Cerebellar nuclear complex (tissue), 1 donor: Measurements from ENCODE around the gene SLC24A3.

Experiments
- DNase-seq, 2 experiments: peaks; one replicate each; lab custom pipeline; 2025; lab: John Stamatoyannopoulos, UW

The SLC24A3 gene

GRCh38 chr20:19549896-19550295 lies 337.5 kb downstream of the SLC24A3 start:
- DNase-seq, result no peak

DNA sequence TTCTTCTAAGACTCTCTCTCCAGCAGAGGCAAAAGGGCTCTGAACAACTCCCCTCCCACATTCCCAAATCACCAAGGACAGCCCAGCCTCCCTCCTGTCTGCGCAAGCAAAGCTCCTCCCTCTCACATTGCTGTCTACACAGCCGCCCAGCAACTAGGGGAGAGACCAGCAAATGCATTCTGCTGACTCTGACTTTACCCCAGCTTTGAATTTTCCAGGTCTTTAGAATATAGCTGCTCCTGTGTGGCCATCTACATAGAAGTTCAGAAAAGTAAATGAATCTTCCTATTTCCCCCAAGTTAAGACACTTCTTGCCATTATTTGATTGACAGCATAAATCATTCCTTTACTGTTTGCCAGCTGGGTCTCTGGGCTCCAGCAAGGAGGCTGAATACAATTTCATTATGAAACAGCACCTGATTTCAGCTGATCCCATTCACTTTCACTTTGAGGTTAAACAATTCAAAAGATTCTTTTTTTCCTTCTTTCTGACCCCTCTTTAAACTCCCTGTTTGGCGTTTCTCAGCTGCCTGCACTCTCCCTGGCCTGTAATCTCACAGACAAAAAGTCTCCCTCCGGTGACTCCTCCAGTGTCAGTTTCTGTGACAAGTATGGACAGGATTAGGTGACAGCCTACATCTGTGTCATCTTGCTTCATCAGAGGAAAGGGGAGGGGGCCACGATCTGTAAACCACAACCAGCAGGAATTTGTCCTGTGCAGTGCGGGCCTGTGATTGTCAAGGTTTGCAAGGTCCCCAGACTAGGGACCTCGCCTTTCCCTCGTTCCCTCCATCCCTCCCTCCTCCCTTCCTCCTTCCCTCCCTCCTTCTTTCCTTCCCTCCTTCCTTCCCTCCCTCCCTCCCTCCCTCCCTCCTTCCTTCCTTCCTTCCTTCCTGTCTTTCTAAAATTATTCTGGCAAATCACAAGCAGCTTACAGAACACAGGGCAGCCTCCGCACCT lies 340.1 kb downstream of the SLC24A3 start:
- DNase-seq, result no peak

GRCh38 chr20:19554666-19555065 lies 342.2 kb downstream of the SLC24A3 start:
- DNase-seq, result no peak

DNA sequence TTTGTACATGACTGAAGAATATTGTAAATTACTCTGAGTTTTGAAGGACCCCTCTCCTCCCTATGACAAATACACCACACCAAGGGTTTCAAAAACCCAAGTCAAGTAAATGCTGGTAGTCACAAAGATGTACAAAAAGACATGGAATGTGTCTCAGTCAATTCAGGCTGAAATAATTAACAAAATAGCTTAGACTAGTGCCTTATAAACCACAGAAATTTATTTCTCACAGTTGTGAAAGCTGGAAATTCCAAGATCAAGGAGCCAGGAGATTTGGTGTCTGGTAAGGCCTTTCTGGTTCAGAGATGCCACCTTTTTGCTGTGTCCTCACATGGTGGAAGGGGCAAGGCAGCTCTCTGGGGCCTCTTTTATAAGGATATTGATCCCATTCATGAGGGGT lies 343.3 kb downstream of the SLC24A3 start:
- DNase-seq, result no peak

GRCh38 chr20:19557291-19557690 lies 344.8 kb downstream of the SLC24A3 start:
- DNase-seq, result no peak

DNA sequence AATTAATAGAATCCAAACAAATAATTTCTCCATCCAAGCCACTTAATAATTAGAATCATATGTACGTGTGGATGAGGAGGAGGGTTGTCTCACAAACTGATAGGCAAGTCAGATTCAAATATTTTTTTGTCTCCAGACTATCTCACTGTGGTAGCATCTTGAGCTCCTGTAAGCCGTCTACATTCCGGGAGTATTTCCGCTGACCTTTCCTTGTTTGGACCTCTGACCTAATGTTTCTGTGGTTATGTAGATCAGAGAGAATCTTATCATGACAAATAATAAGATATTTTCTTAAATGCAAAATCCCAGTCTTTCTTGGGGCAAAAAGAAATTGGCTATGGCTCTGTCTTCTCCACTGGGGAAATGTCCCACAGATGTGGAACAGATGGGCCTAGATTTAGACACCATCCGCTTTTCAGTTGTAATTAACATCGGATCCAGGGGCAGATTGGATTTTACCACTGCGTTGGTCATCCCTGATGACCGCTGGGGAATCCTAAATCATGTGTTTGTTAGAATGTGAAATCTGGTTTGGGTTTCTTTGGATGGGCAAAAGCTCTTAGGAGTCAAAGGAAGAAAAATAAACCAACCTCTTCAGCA lies 348.5 kb downstream of the SLC24A3 start:
- no peak for DNase-seq

DNA sequence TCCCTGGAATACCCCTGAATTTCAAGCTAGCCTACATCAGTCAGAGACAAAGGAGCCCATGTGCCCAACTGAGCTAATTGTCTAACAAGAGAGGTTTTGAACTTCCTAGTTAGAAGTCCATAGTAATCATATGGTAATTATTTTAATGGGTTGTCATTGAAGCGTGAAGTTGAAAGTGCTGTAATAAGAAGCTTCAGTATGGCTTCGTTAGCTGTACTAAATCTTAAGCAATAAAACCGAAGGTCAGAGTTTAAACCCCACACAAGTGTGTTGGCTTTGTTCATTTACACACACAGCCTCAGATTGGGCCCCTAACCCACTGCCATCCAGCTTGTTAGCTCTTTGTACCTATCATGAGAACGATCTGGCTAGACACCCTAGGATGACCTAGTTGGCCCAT lies 350.0 kb downstream of the SLC24A3 start:
- no peak for DNase-seq

GRCh38 chr20:19564261-19564660 lies 351.8 kb downstream of the SLC24A3 start:
- no peak for DNase-seq

DNA sequence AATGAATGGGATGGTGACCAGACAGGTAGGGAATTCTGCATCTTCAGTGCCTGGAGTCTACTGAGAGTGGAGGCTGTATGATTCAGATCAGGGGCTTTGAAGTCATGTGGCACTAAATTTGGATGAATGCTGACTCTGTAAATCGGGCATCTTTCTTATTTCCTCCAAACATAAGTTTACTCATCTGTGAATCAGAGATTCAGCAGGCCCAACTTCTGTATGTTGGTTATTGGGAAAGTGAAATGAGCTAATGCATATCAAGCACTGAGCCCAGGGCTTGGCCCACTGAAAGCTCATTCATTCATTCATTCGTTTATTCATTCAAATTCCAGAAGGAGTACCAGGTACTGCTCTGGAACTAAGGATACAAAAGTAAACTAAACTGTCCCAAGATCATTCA lies 353.3 kb downstream of the SLC24A3 start:
- DNase-seq, result no peak

DNA sequence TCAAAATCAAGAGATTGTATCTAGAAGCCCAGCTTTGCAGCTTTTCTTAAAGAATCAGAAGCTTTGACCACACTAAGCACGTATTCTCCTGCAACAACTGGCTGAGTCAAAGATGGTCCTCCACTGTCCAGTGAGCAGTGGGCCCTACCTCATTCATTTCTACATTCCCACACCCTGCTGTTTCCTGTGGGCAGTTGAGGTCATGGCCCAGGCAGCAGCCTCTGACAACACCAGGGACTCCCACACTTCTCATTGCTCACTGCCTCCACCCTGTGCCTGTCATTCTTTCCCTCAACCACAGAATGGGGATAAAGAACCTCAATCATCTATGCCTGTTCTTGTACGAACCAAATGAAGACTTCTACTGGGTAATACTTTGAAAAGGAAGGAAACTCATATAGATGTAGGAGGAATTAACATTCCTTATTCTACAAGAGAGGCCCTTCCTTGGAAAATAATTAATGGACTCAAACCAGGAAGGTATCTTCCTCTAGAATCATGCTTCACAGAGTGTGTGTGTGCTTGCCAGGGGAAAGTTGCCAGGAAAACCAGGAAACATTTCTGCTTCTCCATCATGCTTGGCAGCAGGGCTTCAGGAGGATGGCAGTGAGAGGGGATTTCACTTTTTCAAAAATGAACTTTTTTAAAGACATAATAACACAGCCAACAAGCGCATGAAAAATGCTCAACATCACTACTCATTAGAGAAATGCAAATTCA lies 353.9 kb downstream of the SLC24A3 start:
- DNase-seq, result no peak

DNA sequence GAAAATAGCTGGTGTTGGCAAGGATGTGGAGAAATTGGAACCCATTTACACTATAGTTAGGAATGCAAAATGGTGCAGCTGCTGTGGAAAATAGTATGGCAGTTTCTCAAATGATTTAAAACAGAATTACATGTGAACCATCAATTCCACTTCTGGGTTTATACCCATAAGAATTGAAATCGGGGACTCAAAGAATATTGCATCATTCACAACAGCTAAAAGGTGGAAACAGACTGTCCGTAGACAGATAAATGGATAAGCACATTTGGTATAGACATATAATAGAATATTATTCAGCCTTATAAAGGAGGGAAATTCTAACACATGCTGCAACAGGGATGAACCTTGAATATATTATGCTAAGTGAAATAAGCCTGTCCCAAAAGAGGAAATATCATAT lies 355.7 kb downstream of the SLC24A3 start:
- DNase-seq, result no peak

- no peak for DNase-seq
Measured at GRCh38 chr20:19571996-19572395, 359.6 kb downstream of the SLC24A3 start.

DNA sequence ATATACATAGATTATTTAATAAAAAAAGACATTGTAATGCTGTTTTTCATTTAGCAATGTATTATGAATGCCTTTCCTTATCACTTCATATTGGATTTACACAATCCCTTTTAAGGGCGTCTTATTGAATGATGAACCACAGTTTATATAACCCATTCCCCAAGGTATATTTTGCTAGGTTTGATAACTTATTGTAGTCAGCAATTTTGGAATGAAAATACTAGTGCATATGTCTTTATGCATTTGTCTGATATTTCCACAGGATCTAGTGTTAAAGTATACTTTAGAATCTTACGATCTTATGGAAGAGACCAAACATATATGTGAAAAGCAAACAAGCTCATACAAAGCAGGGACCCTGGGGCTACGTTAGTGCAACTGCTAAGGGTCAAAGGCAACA lies 365.2 kb downstream of the SLC24A3 start:
- DNase-seq, result no peak

DNA sequence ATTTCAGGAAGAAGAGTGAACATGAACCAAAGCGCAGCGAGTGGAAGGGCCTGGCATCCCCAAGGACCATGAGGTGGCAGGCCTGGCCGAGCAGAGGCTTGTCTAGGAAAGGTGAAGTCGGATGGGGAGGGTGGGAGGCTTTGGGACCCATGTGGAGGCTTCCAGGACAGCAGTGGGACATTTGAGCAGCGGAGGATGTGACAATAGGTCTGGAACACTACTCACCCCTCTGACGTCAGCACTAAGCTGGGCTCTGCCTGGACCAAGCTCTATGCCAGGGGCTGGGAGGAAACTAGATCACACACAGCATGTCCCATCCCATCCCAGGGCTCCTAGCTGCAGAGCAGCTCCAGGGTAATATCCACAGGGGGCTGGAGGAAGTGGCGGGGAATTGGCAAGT lies 370.3 kb downstream of the SLC24A3 start:
- no peak for DNase-seq

DNA sequence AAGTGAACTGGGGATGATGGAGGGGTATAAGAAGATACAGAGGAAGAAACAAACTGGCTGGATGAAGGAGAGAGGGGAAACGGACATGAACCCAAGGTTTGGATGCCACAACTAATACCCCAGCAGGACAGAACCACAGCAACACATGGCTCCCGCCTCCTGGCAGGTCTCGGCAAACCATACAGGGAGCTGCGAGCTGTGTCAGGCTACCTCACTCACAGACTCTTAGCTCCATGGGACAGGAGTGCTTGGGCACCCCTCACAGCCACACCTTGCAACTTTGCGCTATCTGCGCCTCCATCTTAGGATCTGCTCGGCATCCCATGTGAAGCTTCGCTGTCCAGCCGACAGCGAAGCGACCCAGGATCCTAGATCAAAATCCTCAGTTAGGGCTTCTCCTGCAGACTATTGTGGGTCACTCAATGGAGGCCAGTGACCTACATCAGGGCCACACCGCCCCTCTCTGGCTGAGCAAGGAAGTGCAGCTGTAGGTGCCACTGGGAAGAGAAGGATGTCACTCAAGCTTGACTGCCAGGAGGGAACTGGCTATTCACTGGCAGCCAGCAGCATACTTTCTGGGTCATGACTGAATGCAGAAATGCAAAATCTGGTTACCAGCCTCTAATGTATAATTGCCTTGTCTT lies 371.2 kb downstream of the SLC24A3 start:
- no peak for DNase-seq

- DNase-seq, result no peak
Measured at GRCh38 chr20:19588241-19588640, 375.8 kb downstream of the SLC24A3 start.

GRCh38 chr20:19588732-19589131 lies 376.3 kb downstream of the SLC24A3 start:
- no peak for DNase-seq

DNA sequence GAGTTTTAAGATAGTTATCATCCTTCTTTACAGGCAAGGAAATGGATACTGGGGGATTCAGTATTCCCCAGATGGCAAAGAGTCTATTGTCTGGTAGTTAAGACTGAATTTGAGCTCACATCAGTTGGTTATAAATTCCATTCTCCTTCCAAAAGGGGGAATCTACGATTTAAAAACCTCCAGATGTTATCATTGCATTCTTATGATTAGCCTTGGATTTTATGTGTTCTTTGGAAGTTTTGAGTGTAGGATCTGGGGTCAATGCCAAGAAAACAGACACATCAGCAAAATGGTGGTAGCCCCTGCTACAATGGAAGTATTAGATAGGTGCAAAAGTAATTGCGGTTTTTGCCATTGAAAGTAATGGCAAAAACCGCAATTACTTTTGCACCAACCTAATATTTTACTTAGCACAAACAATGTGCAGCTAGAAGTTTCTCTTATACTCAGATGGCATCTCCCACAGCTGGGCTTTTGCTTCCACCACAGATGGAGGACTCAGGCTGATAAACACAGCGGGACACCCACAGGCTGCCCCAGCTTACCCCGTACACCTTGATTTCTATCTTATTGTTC lies 377.4 kb downstream of the SLC24A3 start:
- DNase-seq, result no peak

DNA sequence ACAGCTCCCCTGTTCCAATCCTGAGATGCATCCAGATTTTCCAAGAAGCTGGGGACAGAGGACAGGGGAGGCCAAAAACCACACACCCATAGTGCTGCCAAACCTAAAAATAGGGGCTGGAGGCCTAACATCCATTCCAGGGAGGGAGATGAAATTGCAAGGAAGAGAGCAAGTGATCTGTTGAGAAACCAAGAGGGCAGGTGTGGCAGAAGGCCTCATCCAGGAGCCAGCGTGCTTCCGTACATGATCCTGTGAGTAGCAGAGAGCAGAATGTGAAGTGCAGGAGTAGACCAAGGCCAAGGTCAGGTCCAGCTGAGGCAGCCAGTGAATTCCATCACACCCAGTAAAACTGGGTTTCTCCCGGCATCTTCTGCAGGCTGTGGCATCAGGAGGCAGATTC lies 377.9 kb downstream of the SLC24A3 start:
- DNase-seq, result no peak

- DNase-seq, result no peak
Measured at GRCh38 chr20:19593762-19594161, 381.3 kb downstream of the SLC24A3 start.

GRCh38 chr20:19594896-19595295 lies 382.5 kb downstream of the SLC24A3 start:
- no peak for DNase-seq
